Measurements from ENCODE around the gene UBE2I. TPM values are rescaled to one million over a fixed set of nuclear protein-coding genes. Genes with fewer than 3 reads are reported as not detected.

The UBE2I gene
- total RNA-seq, 1 experiment from 2014 or later = 198 TPM

- in situ Hi-C loops (cut with HindIII; ENCODE audit: low pct_unique_long_range_greater_than_20kb, low sequenced_read_pairs) = no loop called here
- DNase-seq (ENCODE audit: low read depth, low spot score) (no peak), ATAC-seq (0 out of 2 replicates have a peak, but pooled peaks have one; percentile 12)
- ChIA-PET POLR2A (no interaction called here), CTCF (no interaction called here)
- Histone ChIP-seq H3K27me3 (ENCODE audit: control insufficient read depth, insufficient read depth, low read length) (no peaks in the 10 kb centered on the region), H3K4me3 (ENCODE audit: low read depth in 2 of 2, low read length in 2 of 2) (no peak overlapping the region), H3K27ac (ENCODE audit: low read length) (no peak overlapping the region), H3K36me3 (ENCODE audit: control insufficient read depth, insufficient read depth, low read length) (peaks cover 5% of the 10 kb centered on the region), H3K9me3 (ENCODE audit: control insufficient read depth, insufficient read depth, low read depth, low read length) (no peaks in the 10 kb centered on the region), H3K4me1 (ENCODE audit: control insufficient read depth, insufficient read depth, low read length) (no peaks in the 10 kb centered on the region)
- intact Hi-C loops (cut with micrococcal nuclease; ENCODE audit: unreplicated experiment) = no loop called here
- TF ChIP-seq TCF7L2 (IDR thresholded peaks at IDR 0.05; ENCODE audit: low read depth, low read length) (no peak), POLR2AphosphoS5 (IDR thresholded peaks at IDR 0.05; ENCODE audit: low read depth, low read length) (no peak), SIN3A (IDR thresholded peaks at IDR 0.05; ENCODE audit: borderline replicate concordance, insufficient read depth, low read depth, low read length) (no peak)
- TF ChIP-seq, protein P1, sequence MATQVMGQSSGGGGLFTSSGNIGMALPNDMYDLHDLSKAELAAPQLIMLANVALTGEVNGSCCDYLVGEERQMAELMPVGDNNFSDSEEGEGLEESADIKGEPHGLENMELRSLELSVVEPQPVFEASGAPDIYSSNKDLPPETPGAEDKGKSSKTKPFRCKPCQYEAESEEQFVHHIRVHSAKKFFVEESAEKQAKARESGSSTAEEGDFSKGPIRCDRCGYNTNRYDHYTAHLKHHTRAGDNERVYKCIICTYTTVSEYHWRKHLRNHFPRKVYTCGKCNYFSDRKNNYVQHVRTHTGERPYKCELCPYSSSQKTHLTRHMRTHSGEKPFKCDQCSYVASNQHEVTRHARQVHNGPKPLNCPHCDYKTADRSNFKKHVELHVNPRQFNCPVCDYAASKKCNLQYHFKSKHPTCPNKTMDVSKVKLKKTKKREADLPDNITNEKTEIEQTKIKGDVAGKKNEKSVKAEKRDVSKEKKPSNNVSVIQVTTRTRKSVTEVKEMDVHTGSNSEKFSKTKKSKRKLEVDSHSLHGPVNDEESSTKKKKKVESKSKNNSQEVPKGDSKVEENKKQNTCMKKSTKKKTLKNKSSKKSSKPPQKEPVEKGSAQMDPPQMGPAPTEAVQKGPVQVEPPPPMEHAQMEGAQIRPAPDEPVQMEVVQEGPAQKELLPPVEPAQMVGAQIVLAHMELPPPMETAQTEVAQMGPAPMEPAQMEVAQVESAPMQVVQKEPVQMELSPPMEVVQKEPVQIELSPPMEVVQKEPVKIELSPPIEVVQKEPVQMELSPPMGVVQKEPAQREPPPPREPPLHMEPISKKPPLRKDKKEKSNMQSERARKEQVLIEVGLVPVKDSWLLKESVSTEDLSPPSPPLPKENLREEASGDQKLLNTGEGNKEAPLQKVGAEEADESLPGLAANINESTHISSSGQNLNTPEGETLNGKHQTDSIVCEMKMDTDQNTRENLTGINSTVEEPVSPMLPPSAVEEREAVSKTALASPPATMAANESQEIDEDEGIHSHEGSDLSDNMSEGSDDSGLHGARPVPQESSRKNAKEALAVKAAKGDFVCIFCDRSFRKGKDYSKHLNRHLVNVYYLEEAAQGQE (IDR thresholded peaks at IDR 0.05; ENCODE audit: insufficient read depth in 1 of 2, low read depth in 2 of 2, low read length in 1 of 2) = no peak
- TF ChIP-seq, protein P2, sequence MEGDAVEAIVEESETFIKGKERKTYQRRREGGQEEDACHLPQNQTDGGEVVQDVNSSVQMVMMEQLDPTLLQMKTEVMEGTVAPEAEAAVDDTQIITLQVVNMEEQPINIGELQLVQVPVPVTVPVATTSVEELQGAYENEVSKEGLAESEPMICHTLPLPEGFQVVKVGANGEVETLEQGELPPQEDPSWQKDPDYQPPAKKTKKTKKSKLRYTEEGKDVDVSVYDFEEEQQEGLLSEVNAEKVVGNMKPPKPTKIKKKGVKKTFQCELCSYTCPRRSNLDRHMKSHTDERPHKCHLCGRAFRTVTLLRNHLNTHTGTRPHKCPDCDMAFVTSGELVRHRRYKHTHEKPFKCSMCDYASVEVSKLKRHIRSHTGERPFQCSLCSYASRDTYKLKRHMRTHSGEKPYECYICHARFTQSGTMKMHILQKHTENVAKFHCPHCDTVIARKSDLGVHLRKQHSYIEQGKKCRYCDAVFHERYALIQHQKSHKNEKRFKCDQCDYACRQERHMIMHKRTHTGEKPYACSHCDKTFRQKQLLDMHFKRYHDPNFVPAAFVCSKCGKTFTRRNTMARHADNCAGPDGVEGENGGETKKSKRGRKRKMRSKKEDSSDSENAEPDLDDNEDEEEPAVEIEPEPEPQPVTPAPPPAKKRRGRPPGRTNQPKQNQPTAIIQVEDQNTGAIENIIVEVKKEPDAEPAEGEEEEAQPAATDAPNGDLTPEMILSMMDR (IDR thresholded peaks at IDR 0.05) = no peak
- no TSS peak for BruUV-seq (replicated peaks)
Measured at GRCh38 chr16:1323296-1324239, 14.1 kb downstream of the UBE2I start.

- Histone ChIP-seq H3K4me1 (ENCODE audit: control insufficient read depth, insufficient read depth, low read length) (no peaks in the 10 kb centered on the region), H3K27ac (ENCODE audit: low read length) (no peak overlapping the region), H3K4me3 (ENCODE audit: low read depth in 2 of 2, low read length in 2 of 2) (no peak overlapping the region), H3K9me3 (ENCODE audit: control insufficient read depth, insufficient read depth, low read depth, low read length) (no peaks in the 10 kb centered on the region), H3K27me3 (ENCODE audit: control insufficient read depth, insufficient read depth, low read length) (no peaks in the 10 kb centered on the region), H3K36me3 (ENCODE audit: control insufficient read depth, insufficient read depth, low read length) (peaks cover 5% of the 10 kb centered on the region)
- intact Hi-C loops (cut with micrococcal nuclease; ENCODE audit: unreplicated experiment) (no loop called here), in situ Hi-C loops (cut with HindIII; ENCODE audit: low pct_unique_long_range_greater_than_20kb, low sequenced_read_pairs) (no loop called here)
- ATAC-seq (no peak), DNase-seq (ENCODE audit: low read depth, low spot score) (no peak)
- POLR2A ChIA-PET = no interaction called here
- TF ChIP-seq SIN3A (IDR thresholded peaks at IDR 0.05; ENCODE audit: borderline replicate concordance, insufficient read depth, low read depth, low read length) (no peak), TCF7L2 (IDR thresholded peaks at IDR 0.05; ENCODE audit: low read depth, low read length) (no peak), POLR2AphosphoS5 (IDR thresholded peaks at IDR 0.05; ENCODE audit: low read depth, low read length) (no peak)
- TF ChIP-seq, protein P2 (IDR thresholded peaks at IDR 0.05) = no peak
- TF ChIP-seq, protein P1 (IDR thresholded peaks at IDR 0.05; ENCODE audit: insufficient read depth in 1 of 2, low read depth in 2 of 2, low read length in 1 of 2) = no peak
- CTCF ChIA-PET = no interaction called here
- BruUV-seq (replicated peaks) = no TSS peak
Measured at GRCh38 chr16:1324286-1324826, 14.9 kb downstream of the UBE2I start.
